M059J (cell line): ENCODE results near the gene MACROD1. TPM values are rescaled to one million over a fixed set of nuclear protein-coding genes. Genes with fewer than 3 reads are reported as not detected.
A peak's percentile ranks its signal among the peaks of the same experiment; 100 is the strongest.

Experiments
- DNase-seq: peaks from one replicate; pipeline ENCODE4 v3.0.0-alpha.2; 2012; ENCODE audit warnings: low read depth
- total RNA-seq: library from RNA; depleted of rRNA; stranded (reverse); fragments of >200 nt; shearing (Covaris generic); gene quantifications from 2 replicates; pipeline ENCODE4 v1.2.3, GENCODE V29; 2014

MACROD1 gene
- total RNA-seq, 1 experiment from 2014 or later: 10.3 TPM

DNA sequence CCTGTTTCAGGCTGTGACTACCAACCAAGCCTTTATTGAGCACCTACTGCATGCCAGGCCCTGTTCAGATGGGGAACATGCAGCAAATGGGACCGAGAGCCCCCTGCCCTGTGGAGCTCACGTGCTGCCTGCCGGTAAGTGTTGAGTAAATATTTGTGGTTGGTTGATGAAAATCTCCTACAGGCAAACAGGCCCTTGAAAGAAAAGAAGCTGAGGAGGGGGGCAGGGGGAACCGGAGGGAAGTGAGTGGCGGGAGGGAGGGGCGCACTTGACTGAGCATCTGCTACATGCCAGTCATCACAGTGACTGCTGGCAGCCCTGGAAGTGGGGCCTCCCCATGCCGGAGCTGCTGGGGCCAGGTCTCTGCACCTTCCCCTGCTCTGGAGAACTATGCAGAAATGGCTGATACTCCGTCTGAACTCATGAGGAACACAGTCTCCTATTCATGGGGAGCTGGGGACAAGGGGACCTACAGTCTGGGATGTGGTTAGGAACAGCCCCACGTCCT lies 34.2 kb downstream of the MACROD1 start:
- no peak for DNase-seq

DNA sequence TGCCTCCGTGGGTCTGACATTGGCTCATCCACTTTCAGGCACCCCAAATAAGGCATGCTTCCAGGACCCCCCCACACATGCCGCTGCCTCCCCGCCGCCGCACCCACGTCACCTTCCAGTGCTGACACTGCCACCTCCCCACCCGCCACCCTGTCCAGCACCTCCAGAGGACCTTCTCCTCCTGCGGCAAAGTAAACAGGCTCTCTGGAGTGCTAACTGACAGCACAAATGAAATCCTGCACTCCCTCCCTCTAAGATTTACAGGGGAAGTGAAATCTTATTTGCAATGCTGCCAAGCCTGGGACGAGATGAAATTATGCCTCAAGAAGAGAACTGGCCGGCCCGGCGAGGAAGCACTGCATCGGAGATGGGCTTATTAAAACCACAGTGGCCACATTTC lies 35.3 kb downstream of the MACROD1 start:
- no peak for DNase-seq

DNA sequence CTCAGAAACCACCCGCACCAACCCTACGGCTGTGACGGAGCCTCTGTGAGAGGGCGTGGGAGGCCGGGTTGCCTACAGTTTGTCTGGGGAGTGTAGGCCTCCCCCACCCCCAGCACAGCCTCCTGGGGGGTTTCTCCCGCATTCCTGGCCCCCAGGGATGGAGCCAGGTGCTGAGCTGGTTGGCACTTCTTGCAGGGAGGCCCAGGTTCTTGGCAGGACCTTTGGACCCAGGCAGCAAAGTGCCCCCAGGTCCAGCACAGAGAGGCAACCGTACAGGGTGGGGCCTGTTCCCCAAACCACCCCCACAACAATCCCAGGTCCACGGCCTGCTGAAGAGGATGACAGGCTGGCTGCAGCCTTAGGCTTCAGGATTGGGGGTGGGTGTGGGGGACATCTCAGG lies 36.5 kb downstream of the MACROD1 start:
- no peak for DNase-seq

DNA sequence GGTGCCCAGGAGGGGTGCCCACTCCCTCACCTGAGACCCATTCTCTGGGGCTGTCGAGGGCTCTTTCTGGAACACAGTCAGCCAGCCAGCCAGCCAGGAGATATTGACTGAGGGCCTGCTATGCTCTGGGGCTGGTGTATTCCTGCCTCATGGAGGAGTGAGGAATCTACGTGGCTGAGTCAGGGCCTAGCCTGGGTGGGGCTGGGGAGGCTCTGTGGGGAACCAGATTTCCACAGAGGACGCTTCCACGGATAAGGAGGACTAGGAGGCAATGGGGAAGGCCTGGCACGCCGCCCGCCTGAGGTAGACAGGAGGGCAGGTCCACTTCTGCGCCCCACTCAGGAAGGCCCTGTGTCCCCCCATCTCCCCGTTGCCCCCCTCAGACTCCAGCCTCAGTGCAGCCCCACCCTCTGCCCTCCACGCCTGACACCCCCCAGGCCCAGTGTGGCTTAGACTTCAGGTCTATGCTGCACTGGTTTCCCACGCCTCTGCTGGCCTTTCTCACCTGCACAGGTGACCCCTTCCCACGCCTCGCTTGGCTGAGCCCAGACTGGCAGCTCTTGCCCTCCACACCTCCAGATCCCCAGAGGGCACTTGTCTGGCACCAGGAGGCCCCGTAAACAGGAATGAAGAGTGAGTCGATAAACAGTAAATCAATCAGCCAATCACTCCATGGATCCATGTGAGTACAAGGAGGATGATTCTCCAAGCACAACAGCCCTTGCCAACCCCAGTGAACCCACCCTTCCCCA lies 37.5 kb downstream of the MACROD1 start:
- no peak for DNase-seq

DNA sequence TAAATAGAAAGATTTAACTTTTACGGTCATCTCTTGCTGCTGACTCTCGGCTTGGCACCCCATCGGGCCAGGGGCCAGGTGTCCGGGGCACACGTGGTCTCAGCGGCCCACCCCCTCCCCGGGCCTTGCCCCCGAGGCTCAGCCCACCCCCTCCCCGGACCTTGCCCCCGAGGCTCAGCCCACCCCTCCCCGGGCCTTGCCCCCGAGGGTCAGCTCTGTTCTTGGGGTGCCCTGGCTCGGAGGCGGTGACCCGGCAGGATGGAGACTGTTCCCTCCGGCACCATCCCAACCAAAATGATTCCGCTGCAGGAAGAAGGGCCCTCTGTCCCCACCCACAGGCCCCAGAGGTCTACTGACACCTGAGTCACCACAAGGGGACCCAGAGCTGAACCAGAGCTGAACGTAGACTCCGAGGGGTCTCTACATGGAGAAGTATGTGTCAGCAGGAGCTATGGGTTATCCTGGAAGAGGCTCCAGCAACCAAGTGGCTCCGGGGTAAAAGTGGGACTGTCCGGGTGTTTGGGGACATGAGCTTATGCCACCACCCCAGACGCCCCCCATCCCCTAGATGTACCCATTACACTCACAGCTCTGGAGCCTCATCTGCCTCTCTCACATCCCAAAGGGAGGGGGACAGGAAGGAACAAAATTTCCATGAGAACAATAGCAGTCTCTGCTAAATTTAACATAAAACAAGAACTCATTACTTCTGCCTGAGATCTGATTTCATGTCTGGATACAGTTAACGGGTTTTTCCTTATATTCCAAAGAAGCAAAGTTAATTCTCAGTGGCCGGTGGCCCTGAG lies 38.4 kb downstream of the MACROD1 start:
- no peak for DNase-seq

DNA sequence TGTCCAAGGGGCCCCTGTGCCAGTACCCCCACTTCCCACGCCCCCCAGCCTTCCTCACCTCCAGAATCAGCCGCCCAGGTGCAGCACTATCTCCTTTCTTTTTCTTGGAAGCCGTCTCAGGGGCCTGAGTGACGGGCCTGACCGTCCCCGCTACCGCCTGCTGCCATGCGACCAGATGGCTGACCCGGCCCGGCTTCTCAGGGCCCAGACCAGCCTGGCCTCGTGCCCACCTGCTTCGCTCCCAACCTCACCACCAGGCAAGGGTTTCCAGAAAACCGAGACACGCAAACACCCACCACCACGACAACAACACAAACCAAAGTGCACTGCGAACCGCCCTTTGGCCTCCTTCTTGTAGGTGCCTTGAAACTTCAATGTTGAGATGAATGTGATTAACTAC lies 39.1 kb downstream of the MACROD1 start:
- DNase-seq: no peak

DNA sequence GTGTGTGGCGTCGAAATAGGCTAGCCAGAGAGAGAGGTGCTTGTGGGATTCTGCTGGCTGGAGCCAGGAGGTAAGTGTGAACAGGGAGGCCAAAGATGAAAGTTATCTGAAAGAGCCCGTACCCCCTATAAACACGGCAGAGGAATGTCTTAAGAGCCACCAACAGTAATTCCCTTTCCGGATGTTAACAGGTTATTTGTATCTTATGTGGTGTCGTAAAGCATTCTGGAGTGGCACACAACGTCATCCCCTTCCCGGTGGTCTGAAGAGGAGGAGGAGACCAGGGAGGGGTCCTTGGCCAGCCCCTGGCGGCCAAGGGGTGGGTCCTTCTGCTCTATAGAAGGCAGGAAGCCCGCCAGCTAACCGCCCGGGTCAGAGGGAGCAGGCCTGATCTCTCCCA lies 39.5 kb downstream of the MACROD1 start:
- DNase-seq: no peak

DNA sequence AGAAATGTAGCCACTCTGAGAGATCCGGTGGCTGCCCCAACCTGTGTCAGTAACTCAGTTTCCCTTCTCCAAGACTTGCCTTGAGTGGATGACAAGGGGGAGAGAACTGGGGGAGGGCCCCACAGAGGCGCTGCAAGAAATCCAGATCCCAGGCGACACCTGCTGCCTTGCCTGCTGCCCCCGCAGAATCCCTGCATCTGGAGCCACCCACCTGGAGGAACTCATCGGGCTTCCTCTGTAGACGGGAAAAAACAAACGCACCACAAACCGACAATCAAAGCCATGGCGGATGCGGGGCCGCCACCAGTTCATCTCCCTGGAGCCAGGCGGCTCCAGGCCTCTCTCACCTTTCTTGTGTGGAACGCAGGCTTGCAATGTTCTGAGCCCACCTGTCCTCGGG lies 40.2 kb downstream of the MACROD1 start:
- DNase-seq: no peak

DNA sequence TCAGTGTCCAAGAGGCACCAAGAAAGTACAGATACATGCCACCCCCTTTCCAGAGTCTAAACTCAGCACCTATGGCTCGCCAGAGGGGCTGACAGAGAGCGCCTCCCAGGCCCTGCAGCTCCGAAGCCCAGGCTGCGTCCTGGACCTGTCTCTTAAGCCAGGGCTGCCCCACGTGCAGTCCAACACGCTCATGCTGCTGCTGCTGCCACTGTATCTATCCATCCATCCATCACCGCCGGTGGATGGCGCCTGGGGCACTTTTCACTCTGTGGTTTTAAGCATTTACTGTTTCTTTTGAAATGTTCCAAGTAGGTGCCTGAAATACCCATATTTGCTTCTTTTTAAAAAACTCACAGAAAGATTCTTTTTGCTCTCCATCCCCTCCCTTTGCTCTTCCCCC lies 41.8 kb downstream of the MACROD1 start:
- DNase-seq: peak; percentile 92

DNA sequence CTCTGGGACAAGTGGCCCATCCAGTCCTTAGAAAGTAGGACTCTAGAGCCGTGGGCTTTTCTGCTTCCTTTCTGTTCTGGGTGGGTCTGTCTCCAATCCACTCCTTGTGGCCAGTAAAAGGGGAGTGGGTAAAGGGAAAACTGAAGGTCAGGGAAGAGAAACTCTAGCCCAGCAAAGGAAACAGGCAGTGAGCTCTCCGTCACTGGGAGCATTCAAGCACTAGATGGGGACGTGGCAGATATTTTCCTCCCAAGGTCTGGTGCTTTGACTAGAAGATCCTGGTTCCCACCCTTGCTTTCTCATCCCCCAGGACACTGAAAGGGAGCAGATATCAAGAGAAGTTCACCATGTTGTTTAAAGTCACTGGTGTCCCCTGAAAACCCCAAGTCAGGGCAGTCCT lies 42.2 kb downstream of the MACROD1 start:
- DNase-seq: no peak

DNA sequence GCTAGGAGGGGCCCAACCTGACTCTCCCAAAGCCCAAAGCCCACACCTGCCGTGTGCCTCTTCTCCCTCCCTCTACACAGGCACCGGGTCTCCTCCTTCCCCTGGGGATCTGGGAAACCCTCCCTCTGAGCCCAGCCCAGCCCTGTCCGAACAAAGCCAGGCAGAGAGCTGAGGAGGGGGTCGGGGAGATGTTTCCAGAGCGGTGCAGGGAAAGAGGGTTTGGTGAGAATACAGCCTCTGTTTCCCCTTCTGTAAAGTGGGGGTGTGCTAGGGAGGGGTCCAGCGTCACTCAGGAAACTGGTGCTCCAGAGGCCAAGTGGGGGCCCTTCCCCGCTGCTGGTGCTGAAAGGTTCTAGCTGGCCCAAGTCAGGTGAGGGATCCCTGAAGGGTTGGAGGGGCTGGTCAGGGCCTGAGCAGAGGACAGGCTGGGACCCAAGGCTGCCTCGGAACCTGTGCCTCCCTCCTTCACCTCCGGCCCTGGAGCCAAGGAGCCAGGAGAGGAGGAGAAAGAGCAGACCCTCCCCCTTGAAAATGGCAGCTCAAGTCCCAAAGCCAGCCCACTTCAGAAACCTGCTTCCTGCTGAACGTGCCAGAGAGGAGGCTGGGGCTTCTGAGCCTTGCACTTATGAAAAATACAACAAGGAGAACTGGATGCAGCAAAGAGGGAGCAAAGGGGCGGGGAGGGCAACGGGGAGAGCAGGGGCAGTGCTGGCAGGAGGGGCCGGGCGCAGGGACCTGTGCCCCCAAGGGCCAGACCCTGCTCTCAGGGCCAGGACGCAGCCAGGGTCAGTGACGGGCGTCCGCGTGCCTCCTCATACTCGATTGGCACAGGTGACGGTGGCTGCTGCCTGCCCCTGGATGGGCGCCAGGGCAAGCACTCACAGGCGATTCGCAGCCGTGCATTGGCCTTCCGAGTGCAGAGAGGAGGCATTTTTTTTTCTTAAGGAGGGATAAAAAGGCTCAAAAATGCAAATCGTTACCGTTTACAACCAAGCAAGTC lies 43.2 kb downstream of the MACROD1 start:
- peak; percentile 9 for DNase-seq

DNA sequence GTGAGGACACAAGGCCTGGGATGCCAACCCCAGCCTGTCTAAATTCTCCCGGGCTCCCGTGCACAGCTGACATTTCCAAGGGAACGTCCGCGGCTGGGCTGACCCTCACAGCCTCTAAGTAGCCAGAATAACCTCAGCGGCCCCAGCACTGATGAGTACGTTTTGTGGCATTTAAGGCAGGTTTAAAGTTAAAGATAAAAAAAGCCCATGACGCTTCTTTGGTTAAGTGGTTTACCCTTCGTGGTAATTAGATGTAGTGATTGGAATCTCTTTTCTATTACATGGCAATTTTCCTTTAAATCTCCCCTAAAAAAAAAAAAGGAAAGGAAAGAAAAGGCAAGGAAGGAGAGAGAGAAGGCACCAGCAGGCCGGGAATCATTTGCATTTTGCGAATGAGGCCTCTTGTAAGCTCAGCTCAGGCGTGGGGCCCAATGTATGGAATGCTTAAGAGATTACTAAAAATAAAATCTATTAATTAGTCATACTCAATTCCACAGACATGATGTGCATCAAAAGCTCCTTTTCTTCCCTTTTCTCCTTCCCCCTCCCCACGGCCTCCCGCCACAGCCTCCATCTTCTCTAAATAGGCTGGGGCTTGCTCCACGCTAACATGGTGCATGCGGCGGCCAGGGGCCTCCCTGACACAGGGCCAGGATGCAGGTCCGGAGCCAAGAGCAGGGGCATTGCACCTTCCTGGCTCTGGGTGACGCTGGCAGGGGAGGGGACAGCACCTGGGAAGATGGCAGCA lies 44.1 kb downstream of the MACROD1 start:
- peak; percentile 94 for DNase-seq

DNA sequence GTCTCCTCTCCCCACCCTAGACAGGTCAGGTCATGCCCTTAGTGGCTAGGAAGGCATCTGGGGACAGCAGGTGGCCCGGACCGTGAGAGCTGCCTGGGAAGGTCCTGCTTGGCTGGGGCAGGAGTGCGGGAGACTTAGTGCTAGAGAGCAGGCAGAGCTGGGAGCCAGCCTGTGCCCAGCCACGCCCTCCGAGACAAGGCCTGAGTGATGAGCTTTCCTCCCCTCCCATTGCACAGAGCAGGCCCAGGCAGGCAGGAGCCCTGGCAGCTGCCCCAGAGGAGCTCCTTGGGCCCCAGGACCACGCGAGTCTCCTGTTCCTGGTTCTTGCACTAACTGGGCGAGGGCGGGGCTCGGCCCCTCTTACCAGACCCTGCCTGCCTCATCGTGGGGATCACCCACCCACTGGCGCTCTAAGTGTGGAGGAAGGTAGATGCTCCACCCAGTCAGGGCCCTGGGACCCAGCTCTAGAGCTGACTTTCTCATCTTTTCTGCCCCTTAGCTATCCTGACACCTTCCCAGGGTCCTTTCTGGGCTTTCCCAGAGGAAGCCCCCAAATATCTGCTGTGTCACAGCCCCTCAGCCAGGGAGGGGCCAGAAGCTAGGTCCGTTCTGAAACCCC lies 44.9 kb downstream of the MACROD1 start:
- peak; percentile 58 for DNase-seq

DNA sequence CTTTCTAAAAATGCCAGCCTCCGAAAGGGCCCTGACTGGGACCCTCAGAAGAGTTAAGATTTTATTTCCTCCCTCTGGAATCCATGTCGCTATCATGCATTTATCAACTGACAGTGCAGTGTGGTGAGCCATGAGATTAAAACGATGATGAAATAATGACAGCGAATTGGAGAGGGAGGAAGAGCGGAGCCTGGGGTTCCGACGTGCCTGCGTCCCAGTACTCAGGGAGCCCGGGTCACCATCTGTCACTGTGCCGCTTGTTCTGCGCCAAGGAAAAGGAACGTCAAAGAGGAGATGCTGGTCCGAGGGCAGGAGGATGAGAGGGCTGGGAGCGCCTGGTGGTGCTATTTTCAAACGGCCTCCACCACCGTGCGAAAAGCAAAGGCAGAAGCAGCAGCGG lies 46.2 kb downstream of the MACROD1 start:
- no peak for DNase-seq

DNA sequence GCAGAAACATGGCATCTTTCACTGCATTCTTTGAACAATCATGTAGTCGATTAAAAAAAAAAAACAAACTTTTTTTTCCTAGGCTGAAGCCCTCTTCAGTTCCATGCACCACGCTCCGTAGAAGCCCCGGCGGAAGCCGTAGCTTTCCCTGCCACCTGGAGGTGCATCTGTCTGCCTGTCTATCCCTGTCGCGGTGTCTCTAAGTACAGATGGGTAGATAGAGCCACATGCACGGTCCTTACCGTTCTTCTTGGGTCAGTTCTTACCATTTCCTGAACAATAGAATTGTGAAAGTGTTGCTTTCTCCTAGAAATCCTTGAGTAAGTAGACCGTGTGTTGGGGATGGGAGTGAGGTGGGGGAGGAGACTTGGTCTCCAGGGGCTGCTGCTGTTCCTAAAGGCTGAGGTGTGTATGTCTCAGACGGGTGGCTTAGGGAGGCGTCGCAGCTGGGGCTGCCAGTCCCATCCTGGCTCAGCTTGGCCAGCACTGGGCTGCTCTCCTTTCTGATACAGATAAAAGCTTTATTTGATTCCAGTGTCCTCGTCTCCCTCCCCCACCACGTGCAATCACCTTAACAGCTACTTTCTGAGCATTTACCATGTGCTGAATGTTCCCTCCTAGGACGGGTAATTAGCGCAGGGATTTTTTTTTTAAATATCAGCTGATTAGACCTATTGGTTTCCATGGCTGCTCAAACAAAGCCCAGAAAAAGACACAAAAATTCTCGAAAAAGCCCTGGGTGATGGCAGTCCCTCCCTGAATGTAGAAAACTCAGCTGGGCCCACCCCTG lies 46.8 kb downstream of the MACROD1 start:
- DNase-seq: no peak

DNA sequence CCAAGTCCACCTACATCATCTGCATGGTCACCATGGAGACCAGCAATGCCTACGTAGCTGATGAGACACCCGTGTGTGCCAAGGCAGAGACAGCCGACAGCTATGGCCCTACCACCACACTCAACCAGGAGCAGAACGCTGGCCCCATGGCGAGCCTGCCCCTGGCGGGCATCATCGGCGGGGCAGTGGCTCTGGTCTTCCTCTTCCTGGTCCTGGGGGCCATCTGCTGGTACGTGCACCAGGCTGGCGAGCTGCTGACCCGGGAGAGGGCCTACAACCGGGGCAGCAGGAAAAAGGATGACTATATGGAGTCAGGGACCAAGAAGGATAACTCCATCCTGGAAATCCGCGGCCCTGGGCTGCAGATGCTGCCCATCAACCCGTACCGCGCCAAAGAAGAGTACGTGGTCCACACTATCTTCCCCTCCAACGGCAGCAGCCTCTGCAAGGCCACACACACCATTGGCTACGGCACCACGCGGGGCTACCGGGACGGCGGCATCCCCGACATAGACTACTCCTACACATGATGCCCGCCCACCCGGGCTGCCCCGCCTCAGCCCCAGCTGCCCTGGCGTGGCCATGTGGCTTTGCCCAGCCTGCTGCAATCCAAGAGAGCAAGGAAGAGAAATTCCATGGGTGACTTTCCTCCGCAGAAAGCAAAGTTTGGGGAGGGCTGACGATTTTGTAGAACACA lies 48.0 kb downstream of the MACROD1 start:
- DNase-seq: no peak

DNA sequence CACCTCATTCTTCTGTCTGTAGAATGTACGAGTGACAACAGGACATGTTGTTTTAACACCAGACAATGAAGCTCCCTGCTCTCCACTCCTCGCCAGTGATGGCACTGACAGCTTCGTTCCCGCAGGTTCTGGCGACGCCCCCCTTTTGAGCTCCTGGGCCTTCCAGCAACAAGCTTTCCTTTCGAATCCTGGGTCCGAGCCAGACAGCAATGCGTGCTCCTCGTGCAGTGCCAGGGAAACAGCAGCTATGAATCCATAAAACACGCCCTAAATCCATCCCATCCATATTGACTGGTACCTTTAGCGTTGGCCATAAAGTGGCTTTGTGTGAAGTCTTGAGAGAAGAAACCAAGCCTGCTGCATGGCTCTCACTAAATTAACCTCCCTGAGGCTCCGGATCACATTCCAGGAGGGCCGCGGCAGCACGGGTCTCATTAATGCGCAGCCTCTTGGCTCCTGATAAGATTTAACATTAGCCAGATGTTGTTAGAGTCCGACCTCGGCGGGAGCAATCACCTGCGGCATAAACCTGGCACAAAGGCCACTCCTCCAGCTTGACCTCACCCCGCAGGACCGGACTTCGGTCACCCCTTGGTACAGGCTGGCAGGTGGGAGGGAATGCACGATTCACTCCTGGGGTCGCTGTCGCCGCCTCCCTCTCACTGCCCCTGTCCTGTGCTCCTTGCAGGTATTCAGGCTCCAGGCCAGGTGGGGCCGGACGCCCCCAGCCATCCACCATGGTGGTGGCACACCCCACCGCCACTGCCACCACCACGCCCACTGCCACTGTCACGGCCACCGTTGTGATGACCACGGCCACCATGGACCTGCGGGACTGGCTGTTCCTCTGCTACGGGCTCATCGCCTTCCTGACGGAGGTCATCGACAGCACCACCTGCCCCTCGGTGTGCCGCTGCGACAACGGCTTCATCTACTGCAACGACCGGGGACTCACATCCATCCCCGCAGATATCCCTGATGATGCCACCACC lies 50.1 kb downstream of the MACROD1 start:
- no peak for DNase-seq

DNA sequence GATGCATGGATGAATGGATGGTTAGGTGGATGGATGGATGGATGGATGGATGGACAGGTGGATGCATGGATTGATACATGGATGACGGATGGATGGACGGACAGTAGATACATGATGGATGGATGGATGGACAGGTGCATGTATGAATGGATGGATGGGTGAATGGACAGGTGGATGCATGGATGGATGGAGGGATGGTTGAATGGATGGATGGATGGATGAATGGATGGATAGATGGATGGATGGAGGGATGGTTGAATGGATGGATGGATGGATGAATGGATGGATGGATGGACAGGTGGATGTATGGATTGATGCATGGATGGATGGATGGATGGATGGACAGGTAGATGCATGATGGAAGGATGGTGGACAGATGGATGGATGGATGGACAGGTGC lies 51.7 kb downstream of the MACROD1 start:
- no peak for DNase-seq
